Esophagus squamous epithelium (tissue), 4 donors: ENCODE measurements around the gene ZNF516.

Experiments used
- POLR2A ChIP-seq, 4 donors: fragments of 450-650 bp; IDR thresholded peaks; one replicate each; pipeline ENCODE4 v1.6.1; 2017; ENCODE audit warnings: antibody characterized with exemption in 4 of 4, mild to moderate bottlenecking in 4 of 4, moderate library complexity in 3 of 4
- TF ChIP-seq, protein P1 (sequence below), 6 experiments: fragments of 450-650 bp in 4 of 6; fragments of 200-600 bp in 2 of 6; sonication (generic) in 2 of 6; IDR thresholded peaks; one replicate each; pipeline ENCODE4 v1.5.1; 2016 to 2019; ENCODE audit warnings: antibody characterized with exemption in 6 of 6, mild to moderate bottlenecking in 4 of 6, moderate library complexity in 4 of 6

DNA sequence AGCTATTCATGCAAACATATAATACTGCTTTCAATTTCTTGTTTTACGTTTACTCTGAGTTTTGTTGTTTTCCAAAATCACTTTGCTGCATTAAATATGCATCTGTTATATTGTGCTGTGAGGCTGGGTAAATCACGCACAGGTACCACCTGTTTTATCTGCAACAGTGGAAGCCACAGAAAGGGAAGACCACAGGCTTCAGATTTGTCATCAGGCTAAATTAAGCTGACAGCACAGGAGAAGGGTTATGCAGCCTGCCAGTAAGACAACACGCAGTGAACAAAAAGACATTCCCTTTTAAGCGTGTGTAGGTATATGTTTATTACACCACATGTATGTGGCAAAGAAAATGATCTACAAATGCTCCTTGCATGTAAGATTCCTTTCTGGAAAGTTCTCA is 38.2 kb downstream of the ZNF516 start:
- TF ChIP-seq, protein P1, sequence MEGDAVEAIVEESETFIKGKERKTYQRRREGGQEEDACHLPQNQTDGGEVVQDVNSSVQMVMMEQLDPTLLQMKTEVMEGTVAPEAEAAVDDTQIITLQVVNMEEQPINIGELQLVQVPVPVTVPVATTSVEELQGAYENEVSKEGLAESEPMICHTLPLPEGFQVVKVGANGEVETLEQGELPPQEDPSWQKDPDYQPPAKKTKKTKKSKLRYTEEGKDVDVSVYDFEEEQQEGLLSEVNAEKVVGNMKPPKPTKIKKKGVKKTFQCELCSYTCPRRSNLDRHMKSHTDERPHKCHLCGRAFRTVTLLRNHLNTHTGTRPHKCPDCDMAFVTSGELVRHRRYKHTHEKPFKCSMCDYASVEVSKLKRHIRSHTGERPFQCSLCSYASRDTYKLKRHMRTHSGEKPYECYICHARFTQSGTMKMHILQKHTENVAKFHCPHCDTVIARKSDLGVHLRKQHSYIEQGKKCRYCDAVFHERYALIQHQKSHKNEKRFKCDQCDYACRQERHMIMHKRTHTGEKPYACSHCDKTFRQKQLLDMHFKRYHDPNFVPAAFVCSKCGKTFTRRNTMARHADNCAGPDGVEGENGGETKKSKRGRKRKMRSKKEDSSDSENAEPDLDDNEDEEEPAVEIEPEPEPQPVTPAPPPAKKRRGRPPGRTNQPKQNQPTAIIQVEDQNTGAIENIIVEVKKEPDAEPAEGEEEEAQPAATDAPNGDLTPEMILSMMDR (IDR thresholded peaks at IDR 0.05) = no peak
- no peak for TF ChIP-seq POLR2A (IDR thresholded peaks at IDR 0.05)
